Mesendoderm (in vitro differentiated cells): ENCODE data around the gene DLG5.

Source experiments
- DNase-seq: peaks from one replicate; pipeline ENCODE4 v3.0.0; 2013
- H2AK5ac ChIP-seq: 2 replicates; pipeline ENCODE4 v1.6.1; 2013; ENCODE audit warnings: low read length, inconsistent platforms
- H2BK120ac ChIP-seq: 2 replicates; pipeline ENCODE4 v1.6.1; 2013; ENCODE audit warnings: low read depth, mild to moderate bottlenecking, low read length, moderate library complexity, mixed read lengths
- H2BK15ac ChIP-seq: replicated peaks from 2 replicates; pipeline ENCODE4 v1.6.1; 2013; ENCODE audit warnings: low read depth, mild to moderate bottlenecking, moderate library complexity
- H2BK5ac ChIP-seq: 2 replicates; pipeline ENCODE4 v1.6.1; 2013; ENCODE audit warnings: low read length, inconsistent platforms
- H3K18ac ChIP-seq: 2 replicates; pipeline ENCODE4 v1.6.1; 2013; ENCODE audit warnings: mild to moderate bottlenecking, low read length, mixed read lengths
- H3K23ac ChIP-seq: one replicate; pipeline ENCODE4 v1.6.1; 2013; ENCODE audit warnings: low read length
- H3K27ac ChIP-seq: 2 replicates; pipeline ENCODE4 v1.5.1; 2013; ENCODE audit warnings: low read depth, mild to moderate bottlenecking, inconsistent platforms, low read length, moderate library complexity
- H3K27me3 ChIP-seq: 2 replicates; pipeline ENCODE4 v1.6.1; 2013; ENCODE audit warnings: low read length, control low read depth, mild to moderate bottlenecking, inconsistent platforms; ENCODE audit not compliant: insufficient read depth, poor library complexity
- H3K36me3 ChIP-seq: 2 replicates; pipeline ENCODE4 v1.6.1; 2013; ENCODE audit warnings: low read length, inconsistent platforms; ENCODE audit not compliant: control insufficient read depth, insufficient read depth
- H3K4ac ChIP-seq: one replicate; pipeline ENCODE4 v1.6.1; 2013; ENCODE audit warnings: low read depth, mild to moderate bottlenecking, low read length, moderate library complexity
- H3K4me1 ChIP-seq: 2 replicates; pipeline ENCODE4 v1.6.1; 2013; ENCODE audit warnings: low read depth, low read length, inconsistent platforms; ENCODE audit not compliant: control insufficient read depth
- H3K4me2 ChIP-seq: 2 replicates; pipeline ENCODE4 v1.6.1; 2013; ENCODE audit warnings: low read length
- H3K4me3 ChIP-seq: 2 replicates; pipeline ENCODE4 v1.5.1; 2013; ENCODE audit warnings: mild to moderate bottlenecking, low read length
- H3K56ac ChIP-seq: one replicate; pipeline ENCODE4 v1.6.1; 2013; ENCODE audit warnings: low read length
- H3K79me1 ChIP-seq: 2 replicates; pipeline ENCODE4 v1.6.1; 2013; ENCODE audit warnings: low read length, inconsistent platforms
- H3K79me2 ChIP-seq: 2 replicates; pipeline ENCODE4 v1.6.1; 2013; ENCODE audit warnings: mild to moderate bottlenecking, low read length; ENCODE audit not compliant: control insufficient read depth, insufficient read depth
- H3K9ac ChIP-seq: 2 replicates; pipeline ENCODE4 v1.6.1; 2013; ENCODE audit warnings: low read length, inconsistent platforms
- H4K5ac ChIP-seq: one replicate; pipeline ENCODE4 v1.6.1; 2013; ENCODE audit warnings: low read length
- H4K8ac ChIP-seq: one replicate; pipeline ENCODE4 v1.6.1; 2013; ENCODE audit warnings: low read depth, mild to moderate bottlenecking, control low read depth, low read length, moderate library complexity
- WGBS: extraction: QIAGEN DNeasy Blood & Tissue Kit; methylation state at CpG from one replicate; pipeline ENCODE4 v1.1.7; 2013; ENCODE audit warnings: low lambda C conversion rate, missing lambda C conversion rate; ENCODE audit not compliant: insufficient coverage; ENCODE audit errors: extremely low coverage; 5-methylcytosine and 5-hydroxymethylcytosine counted together

The DLG5 gene

GRCh38 chr10:77832238-77832637 is 94.3 kb downstream of the DLG5 start:
- no peak for DNase-seq
- Histone ChIP-seq H3K36me3 (peaks cover 14% of the 10 kb centered on the region), H3K4me1 (no peaks in the 10 kb centered on the region), H3K4me3 (no peak overlapping the region), H4K5ac (no peak overlapping the region), H3K27ac (no peak overlapping the region), H3K9ac (no peak overlapping the region), H2BK5ac (no peak overlapping the region), H4K8ac (no peak overlapping the region), H3K79me1 (peaks cover 6% of the 10 kb centered on the region), H3K18ac (no peak overlapping the region), H3K27me3 (no peaks in the 10 kb centered on the region), H3K23ac (no peak overlapping the region), H3K79me2 (no peaks in the 10 kb centered on the region), H3K4ac (no peak overlapping the region), H2BK120ac (no peak overlapping the region), H3K56ac (no peak overlapping the region), H2AK5ac (no peak overlapping the region), H3K4me2 (no peak overlapping the region), H2BK15ac (no peak overlapping the region)
- no CpG with 5 or more reads among the region's 2 CpGs for WGBS

- no peak overlapping the region for H2BK5ac ChIP-seq
- no peak overlapping the region for H4K5ac ChIP-seq
- WGBS, result no CpG with 5 or more reads among the region's 10 CpGs
- no peak overlapping the region for H2BK15ac ChIP-seq
- no peak overlapping the region for H3K27ac ChIP-seq
- no peak overlapping the region for H3K4me2 ChIP-seq
- H3K23ac ChIP-seq, result no peak overlapping the region
- no peak for DNase-seq
- no peaks in the 10 kb centered on the region for H3K27me3 ChIP-seq
- no peaks in the 10 kb centered on the region for H3K79me2 ChIP-seq
- no peaks in the 10 kb centered on the region for H3K4me1 ChIP-seq
- peaks cover 4% of the 10 kb centered on the region for H3K79me1 ChIP-seq
- no peak overlapping the region for H3K56ac ChIP-seq
- H3K4ac ChIP-seq, result no peak overlapping the region
- no peak overlapping the region for H2BK120ac ChIP-seq
- H3K9ac ChIP-seq, result no peak overlapping the region
- H3K18ac ChIP-seq, result no peak overlapping the region
- no peak overlapping the region for H3K4me3 ChIP-seq
- H4K8ac ChIP-seq, result no peak overlapping the region
- no peak overlapping the region for H2AK5ac ChIP-seq
- H3K36me3 ChIP-seq, result peaks cover 19% of the 10 kb centered on the region
These were observed 97.2 kb downstream of the DLG5 start for GRCh38 chr10:77829356-77829755.

GRCh38 chr10:77828377-77828776 is 98.2 kb downstream of the DLG5 start:
- no peak overlapping the region for H3K18ac ChIP-seq
- no peak overlapping the region for H2BK120ac ChIP-seq
- H3K4ac ChIP-seq, result no peak overlapping the region
- H3K9ac ChIP-seq, result no peak overlapping the region
- no peak overlapping the region for H3K4me2 ChIP-seq
- no peak overlapping the region for H3K27ac ChIP-seq
- no CpG with 5 or more reads among the region's 6 CpGs for WGBS
- no peak overlapping the region for H4K5ac ChIP-seq
- H2AK5ac ChIP-seq, result no peak overlapping the region
- H3K4me3 ChIP-seq, result no peak overlapping the region
- H2BK15ac ChIP-seq, result no peak overlapping the region
- no peak overlapping the region for H3K23ac ChIP-seq
- H2BK5ac ChIP-seq, result no peak overlapping the region
- peaks cover 4% of the 10 kb centered on the region for H3K79me1 ChIP-seq
- no peaks in the 10 kb centered on the region for H3K4me1 ChIP-seq
- no peaks in the 10 kb centered on the region for H3K79me2 ChIP-seq
- no peak overlapping the region for H4K8ac ChIP-seq
- no peak overlapping the region for H3K56ac ChIP-seq
- no peak for DNase-seq
- H3K27me3 ChIP-seq, result no peaks in the 10 kb centered on the region
- H3K36me3 ChIP-seq, result peaks cover 20% of the 10 kb centered on the region

- Histone ChIP-seq H3K4me1 (no peaks in the 10 kb centered on the region), H3K9ac (no peak overlapping the region), H3K36me3 (peaks cover 20% of the 10 kb centered on the region), H2BK15ac (no peak overlapping the region), H4K8ac (no peak overlapping the region), H4K5ac (no peak overlapping the region), H3K79me1 (peaks cover 4% of the 10 kb centered on the region), H3K23ac (no peak overlapping the region), H3K4me2 (no peak overlapping the region), H3K4ac (no peak overlapping the region), H3K4me3 (no peak overlapping the region), H3K18ac (no peak overlapping the region), H3K79me2 (no peaks in the 10 kb centered on the region), H3K27me3 (no peaks in the 10 kb centered on the region), H3K27ac (no peak overlapping the region), H3K56ac (no peak overlapping the region), H2BK120ac (no peak overlapping the region), H2BK5ac (no peak overlapping the region), H2AK5ac (no peak overlapping the region)
- no CpG with 5 or more reads among the region's 9 CpGs for WGBS
- no peak for DNase-seq
These were observed 99.2 kb downstream of the DLG5 start for GRCh38 chr10:77827366-77827765.

GRCh38 chr10:77825965-77826364 is 100.6 kb downstream of the DLG5 start:
- H3K9ac ChIP-seq, result no peak overlapping the region
- H3K27ac ChIP-seq, result no peak overlapping the region
- H3K4me3 ChIP-seq, result no peak overlapping the region
- H3K27me3 ChIP-seq, result no peaks in the 10 kb centered on the region
- WGBS, result no CpG with 5 or more reads among the region's 5 CpGs
- H3K4me2 ChIP-seq, result no peak overlapping the region
- H2BK120ac ChIP-seq, result no peak overlapping the region
- no peak overlapping the region for H2AK5ac ChIP-seq
- H3K79me1 ChIP-seq, result peaks cover 4% of the 10 kb centered on the region
- no peak overlapping the region for H2BK15ac ChIP-seq
- DNase-seq, result peak; percentile 78
- peaks cover 24% of the 10 kb centered on the region for H3K36me3 ChIP-seq
- no peak overlapping the region for H4K8ac ChIP-seq
- no peak overlapping the region for H3K4ac ChIP-seq
- H3K79me2 ChIP-seq, result no peaks in the 10 kb centered on the region
- H3K4me1 ChIP-seq, result no peaks in the 10 kb centered on the region
- H3K23ac ChIP-seq, result no peak overlapping the region
- no peak overlapping the region for H2BK5ac ChIP-seq
- no peak overlapping the region for H4K5ac ChIP-seq
- no peak overlapping the region for H3K18ac ChIP-seq
- H3K56ac ChIP-seq, result no peak overlapping the region

GRCh38 chr10:77824908-77825307 is 101.6 kb downstream of the DLG5 start:
- H3K56ac ChIP-seq, result no peak overlapping the region
- H3K27me3 ChIP-seq, result no peaks in the 10 kb centered on the region
- no peak for DNase-seq
- no peaks in the 10 kb centered on the region for H3K4me1 ChIP-seq
- peaks cover 4% of the 10 kb centered on the region for H3K79me1 ChIP-seq
- H3K23ac ChIP-seq, result no peak overlapping the region
- H4K5ac ChIP-seq, result no peak overlapping the region
- no peak overlapping the region for H3K27ac ChIP-seq
- no peak overlapping the region for H2AK5ac ChIP-seq
- H2BK15ac ChIP-seq, result no peak overlapping the region
- H3K18ac ChIP-seq, result no peak overlapping the region
- no peak overlapping the region for H3K4ac ChIP-seq
- no peaks in the 10 kb centered on the region for H3K79me2 ChIP-seq
- H3K36me3 ChIP-seq, result peaks cover 20% of the 10 kb centered on the region
- no peak overlapping the region for H3K4me2 ChIP-seq
- H2BK5ac ChIP-seq, result no peak overlapping the region
- no peak overlapping the region for H3K4me3 ChIP-seq
- H3K9ac ChIP-seq, result no peak overlapping the region
- no peak overlapping the region for H2BK120ac ChIP-seq
- WGBS, result no CpG with 5 or more reads among the region's 7 CpGs
- no peak overlapping the region for H4K8ac ChIP-seq
